Activated naive CD4-positive, alpha-beta T cell treated with anti-CD3 and anti-CD28 coated beads, Interleukin-2, amount 50 U/mL, for 16 hours (primary cell): Measurements from ENCODE around the gene LPIN3.

Experiments
- DNase-seq: peaks from one replicate; pipeline ENCODE4 v3.0.0-alpha.2; 2020

LPIN3 gene

GRCh38 chr20:41395667-41396664, 55.3 kb downstream of the LPIN3 start:
- no peak for DNase-seq

- no peak for DNase-seq
Measured at GRCh38 chr20:41398408-41398807, 57.8 kb downstream of the LPIN3 start.

- DNase-seq = no peak
Measured at GRCh38 chr20:41403604-41404003, 63.0 kb downstream of the LPIN3 start.

GRCh38 chr20:41405436-41405835, 64.8 kb downstream of the LPIN3 start:
- DNase-seq = no peak

- no peak for DNase-seq
Measured at GRCh38 chr20:41406353-41406752, 65.7 kb downstream of the LPIN3 start.

- no peak for DNase-seq
Measured at GRCh38 chr20:41406896-41407444, 66.3 kb downstream of the LPIN3 start.

GRCh38 chr20:41407607-41408006, 67.0 kb downstream of the LPIN3 start:
- no peak for DNase-seq

GRCh38 chr20:41408156-41408794, 67.7 kb downstream of the LPIN3 start:
- DNase-seq = no peak

GRCh38 chr20:41408986-41409385, 68.4 kb downstream of the LPIN3 start:
- DNase-seq = no peak
